Fibroblast of peridontal ligament (primary cell): ENCODE measurements around the gene WDR76.
A peak's percentile ranks its signal among the peaks of the same experiment; 100 is the strongest.
"Not testable (repeated sequence)": the region's sequence is repeated elsewhere in the genome, so short reads cannot be mapped to it uniquely, and the experiment has no call there.

Experiments used
- DNase-seq: peaks from one replicate; pipeline ENCODE4 v3.0.0-alpha.2; 2010; ENCODE audit errors: extremely low read depth

WDR76 gene

GRCh38 chr15:43826508-43827341 lies at the start of gene WDR76:
TSS of gene WDR76 (plus strand) at chr15:43827002. CDS start at chr15:43827033, 31 bp downstream.
- peak; percentile 74 for DNase-seq

- peak; percentile 71 for DNase-seq
Observed at GRCh38 chr15:43777267-43777914, 49.4 kb upstream of the WDR76 start.

DNA sequence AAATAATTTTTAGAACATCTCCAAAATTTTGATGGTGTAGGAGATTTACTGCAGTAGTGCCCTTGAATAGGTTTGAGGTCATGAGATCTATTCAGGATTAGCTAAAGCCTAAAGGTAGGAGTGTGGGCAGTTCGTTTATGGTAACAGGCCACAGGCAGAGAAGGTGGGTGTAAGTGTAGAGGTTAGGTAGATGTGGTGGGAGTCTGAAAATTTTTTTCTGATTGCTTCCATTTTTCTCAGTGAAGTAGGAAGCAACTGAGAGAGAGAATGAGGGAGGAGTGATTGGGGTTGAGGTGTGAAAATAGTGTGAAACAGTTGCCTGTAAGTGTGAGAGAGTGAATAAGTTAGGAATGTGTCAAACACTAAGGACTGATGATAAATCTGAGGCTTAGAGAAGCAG lies 47.8 kb upstream of the WDR76 start:
- no peak for DNase-seq

- no peak for DNase-seq
Observed at GRCh38 chr15:43789409-43789808, 37.4 kb upstream of the WDR76 start.

DNA sequence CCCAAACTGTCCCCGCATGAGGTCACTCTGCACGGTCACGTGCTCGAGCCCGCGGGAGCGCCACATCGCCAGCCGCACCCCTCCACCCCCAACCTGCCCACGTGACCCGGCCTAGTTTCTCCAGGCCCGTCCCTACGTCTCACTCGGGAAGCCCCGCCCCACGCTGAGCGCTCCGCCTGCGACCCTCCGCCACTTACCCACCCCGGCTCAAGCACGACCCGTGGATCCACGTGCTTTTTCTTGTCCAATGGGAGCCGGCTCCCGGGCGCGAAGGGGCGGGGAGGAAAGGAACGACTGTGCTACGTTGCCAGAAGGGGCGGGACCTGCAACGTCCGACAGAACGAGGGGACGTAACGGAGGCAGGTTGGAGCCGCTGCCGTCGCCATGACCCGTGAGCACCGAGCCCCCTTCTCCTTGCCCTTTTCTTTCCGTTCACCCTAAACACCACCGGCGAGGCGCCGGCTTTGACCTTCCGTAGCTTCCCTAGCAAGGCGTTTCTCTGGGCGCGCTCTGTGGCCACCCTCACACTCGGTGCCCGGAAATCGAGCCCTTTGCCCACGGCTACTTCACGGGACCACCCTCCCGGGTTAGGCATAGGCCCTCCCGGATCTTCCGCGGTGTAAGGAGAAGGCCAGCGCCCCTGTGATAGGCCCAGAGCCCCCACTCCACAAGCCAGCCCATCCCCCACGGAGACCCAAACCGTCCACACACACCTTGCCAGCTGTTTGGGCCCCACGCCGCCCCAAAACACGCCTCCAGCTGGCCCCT lies 34.6 kb upstream of the WDR76 start, which contains the start of gene SERF2:
SERF2 (plus strand) TSS at position 328 of the 768 bp plus-strand sequence; CDS start at position 385, 57 bp downstream.
- DNase-seq, result peak; percentile 99

DNA sequence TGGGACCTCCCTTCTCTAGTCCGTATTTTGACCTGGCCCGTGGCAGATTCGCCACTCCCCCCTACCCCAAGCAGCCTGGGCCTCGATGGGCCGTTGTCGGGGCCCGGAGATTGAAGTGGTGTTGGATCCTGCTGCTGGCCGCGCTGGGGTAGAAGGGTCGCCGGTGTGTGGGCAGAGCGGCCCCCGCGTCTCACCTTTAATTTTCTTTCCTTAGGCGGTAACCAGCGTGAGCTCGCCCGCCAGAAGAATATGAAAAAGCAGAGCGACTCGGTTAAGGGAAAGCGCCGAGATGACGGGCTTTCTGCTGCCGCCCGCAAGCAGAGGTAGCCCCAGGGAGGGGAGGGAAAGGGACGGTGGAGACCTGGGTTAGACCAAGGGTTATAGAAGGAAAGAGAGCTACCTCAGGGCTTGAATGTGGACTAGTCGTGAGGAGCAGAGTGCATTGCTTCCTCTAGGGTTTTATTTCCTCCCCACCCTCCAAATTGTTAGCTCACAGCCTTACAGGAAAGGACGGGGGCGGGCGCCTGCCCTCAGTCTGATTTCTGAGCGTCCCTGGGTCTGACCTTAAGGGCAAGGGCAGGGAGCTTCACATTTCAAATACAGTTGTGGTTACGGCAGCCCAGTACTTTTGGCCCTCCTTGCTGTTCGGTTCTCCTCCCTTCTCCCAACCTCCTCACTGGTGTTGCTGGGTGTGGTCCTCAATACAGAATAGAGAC lies 33.9 kb upstream of the WDR76 start:
- DNase-seq, result peak; percentile 49

- DNase-seq, result no peak
Observed at GRCh38 chr15:43793647-43794046, 33.2 kb upstream of the WDR76 start.

DNA sequence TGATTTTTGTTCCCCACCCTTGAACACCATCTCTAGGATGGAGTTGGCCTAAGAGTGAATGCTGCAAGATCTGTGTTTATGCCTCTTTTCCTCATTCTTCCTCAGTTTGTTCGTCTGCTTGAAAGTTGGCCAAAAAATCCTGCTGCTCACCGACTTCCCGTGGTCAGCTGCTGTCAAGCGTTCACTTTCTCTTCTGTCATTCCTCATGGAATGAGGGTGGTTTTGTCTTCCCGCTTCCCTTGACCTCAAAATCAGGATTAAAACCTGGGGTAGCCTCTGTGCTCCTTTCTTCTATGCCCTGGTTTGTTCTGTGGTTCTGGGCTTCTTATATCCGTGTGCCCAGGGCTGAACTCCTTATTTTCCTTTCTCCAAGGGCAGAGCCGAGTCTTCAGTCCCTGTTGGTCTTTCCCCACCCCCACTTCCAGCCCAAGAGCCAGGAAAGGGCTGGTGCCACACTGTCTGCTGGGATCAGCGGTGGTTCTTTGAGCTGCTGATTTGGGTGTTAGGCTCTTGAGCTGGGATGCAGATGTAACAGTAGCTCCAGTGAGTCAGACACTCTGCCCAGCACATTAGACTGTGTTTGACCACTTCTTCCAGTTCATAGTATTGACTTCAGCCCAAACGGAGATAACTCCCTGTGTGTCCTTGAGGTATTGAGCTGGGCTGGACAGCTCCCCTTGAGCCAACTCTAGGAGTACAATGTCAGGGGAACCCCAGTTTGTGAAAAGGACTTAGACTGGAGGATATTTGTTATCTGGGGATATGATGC lies 32.3 kb upstream of the WDR76 start:
- DNase-seq, result peak; percentile 47

GRCh38 chr15:43795197-43795596 lies 31.6 kb upstream of the WDR76 start:
- no peak for DNase-seq

GRCh38 chr15:43795997-43796396 lies 30.8 kb upstream of the WDR76 start:
- DNase-seq, result no peak

GRCh38 chr15:43796566-43796965 lies 30.2 kb upstream of the WDR76 start:
- DNase-seq, result no peak

DNA sequence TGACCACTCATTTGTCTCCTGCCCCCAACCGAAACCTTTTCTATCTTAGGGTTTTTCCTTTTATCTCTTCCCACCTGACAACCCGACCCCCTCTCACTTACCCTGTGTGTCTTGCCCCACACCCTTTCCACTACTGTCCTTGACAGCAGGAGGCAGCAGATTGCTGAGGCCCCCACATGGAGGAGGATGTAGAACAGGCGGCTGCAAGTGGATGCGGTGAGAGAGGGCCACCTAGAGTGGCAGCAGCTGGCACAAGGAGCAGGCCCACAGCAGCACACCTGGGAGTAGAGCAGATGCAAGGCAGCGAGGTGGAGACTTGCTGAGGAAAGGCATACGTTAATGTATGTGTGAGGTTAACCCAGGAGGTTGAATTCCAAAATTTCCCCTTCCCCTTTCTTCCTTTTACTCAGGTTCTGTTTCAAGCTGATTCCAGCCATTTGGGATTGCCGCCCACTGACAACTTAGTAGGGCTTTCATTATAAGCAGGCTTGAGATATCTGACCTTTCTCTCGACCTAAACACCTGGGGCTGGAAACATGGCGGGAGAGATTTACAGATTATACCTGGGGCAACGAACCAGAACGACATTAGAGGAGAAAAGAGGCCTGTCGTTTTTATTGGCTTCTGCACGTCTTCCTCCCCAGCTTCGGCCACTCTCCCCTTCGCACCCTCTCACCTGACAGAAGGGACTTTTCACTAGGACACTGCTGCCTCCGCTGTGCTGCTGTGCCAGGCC lies 27.4 kb upstream of the WDR76 start:
- no peak for DNase-seq

GRCh38 chr15:43799945-43800285 lies 26.9 kb upstream of the WDR76 start, which contains the start of gene SERINC4:
TSS of gene SERINC4 (minus strand) at chr15:43800220. CDS start at chr15:43799986, 234 bp downstream.
- DNase-seq, result no peak

DNA sequence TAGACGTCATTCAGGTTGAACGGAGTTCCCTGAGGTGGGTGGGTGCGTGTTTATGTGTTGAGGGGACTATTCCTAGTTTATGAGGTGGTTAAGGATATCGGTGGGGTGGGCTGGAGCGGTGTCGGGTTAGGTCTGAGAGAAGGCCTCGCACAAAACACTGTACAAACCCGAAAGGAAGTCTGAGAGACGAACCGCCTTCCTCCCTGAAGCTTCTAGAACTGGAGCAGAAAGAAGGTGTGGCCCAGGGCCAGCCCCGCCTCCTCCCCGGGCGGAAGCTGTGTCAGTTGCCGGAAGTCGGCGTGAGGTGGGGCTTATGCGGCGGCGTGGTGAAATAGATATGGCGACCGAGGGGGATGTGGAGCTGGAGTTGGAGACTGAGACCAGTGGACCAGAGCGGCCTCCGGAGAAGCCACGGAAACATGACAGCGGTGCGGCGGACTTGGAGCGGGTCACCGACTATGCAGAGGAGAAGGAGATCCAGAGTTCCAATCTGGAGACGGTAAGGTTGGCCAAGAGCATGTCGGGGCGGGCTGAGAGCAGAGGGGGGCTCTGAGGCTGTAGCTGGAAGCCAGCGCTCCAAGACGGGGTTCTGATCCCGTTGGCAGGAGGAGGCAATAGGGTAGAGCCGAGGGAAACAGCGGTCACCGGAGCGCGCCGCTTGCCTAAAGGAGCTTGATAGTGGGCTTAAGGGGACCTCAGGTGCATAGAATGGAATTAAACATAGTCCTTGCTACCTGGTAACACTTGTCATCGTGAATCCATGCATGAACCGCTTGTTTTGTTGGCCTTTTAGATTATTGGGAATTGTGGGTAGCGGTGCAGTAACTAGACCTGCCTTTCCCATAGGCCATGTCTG lies 26.3 kb upstream of the WDR76 start, which contains the start of gene HYPK:
HYPK (plus strand) TSS at position 314 of the 856 bp plus-strand sequence; CDS start at position 338, 24 bp downstream.
- peak; percentile 85 for DNase-seq

GRCh38 chr15:43802676-43803075 lies 24.1 kb upstream of the WDR76 start:
- DNase-seq, result not testable (repeated sequence)

DNA sequence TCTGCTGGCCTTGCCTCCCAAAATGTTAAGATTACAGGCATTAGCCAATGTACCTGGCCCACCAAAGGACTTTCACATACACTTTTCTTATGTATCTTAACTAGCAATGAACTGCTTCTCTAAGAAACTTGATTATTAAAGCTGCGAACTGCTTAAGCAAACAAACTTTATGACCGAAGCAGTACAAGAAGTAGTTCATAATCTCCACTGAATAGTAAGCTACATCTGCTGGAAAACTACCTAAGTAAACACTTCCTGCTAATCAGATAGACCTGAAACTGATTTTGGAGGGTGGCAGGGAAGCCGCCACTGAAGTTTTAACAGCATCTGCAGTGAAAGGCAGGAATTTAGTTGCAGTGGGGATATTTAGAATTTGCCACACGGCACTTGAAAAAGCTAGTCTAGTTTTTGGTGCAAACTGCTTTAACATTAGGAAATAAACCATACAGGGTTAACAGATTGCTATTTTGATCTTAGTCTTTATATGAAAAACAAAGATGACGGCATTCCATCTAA lies 18.3 kb upstream of the WDR76 start:
- no peak for DNase-seq

GRCh38 chr15:43808960-43809678 lies 17.7 kb upstream of the WDR76 start:
- no peak for DNase-seq

DNA sequence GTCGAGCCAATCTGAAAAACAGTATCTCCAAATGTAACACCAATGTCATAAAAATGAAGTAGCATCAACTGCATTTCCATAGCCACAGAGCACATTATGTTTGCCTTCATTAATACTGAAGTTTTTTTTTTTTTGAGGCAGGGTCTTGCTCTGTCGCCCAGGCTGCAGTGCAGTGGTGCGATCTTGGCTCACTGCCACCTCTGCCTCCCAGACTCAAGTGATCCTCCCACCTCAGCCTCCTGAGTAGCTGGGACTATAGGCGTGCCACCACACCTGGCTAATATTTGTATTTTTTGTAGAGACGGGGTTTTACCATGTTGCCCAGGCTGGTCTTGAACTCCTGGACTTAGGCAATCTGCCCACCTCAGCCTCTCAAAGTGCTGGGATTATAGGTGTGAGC lies 11.7 kb upstream of the WDR76 start:
- not testable (repeated sequence) for DNase-seq
